HEK293T (cell line): Measurements from ENCODE around the gene MFSD12.

ENCODE experiments used
- CTCF ChIA-PET: fragments of 350-600 bp; formaldehyde crosslinking; extraction: SDS; loops from one replicate; lab custom pipeline; 2021; ENCODE audit warnings: antibody characterized with exemption, inconsistent platforms; lab: Yijun Ruan, JAX
- POLR2A ChIA-PET: fragments of 350-600 bp; formaldehyde crosslinking; extraction: SDS; loops from one replicate; lab custom pipeline; 2020; ENCODE audit warnings: antibody characterized with exemption, inconsistent platforms; lab: Yijun Ruan, JAX
- DNase-seq: peaks from one replicate; pipeline ENCODE4 v3.0.0; 2012; ENCODE audit warnings: mixed read lengths; ENCODE audit errors: extremely low spot score
- ARNT ChIP-seq: fragments of 450-650 bp; IDR thresholded peaks from 2 replicates; pipeline ENCODE4 v1.6.1; 2017; ENCODE audit warnings: mild to moderate bottlenecking
- BHLHE40 ChIP-seq: fragments of 450-650 bp; IDR thresholded peaks from 2 replicates; pipeline ENCODE4 v1.6.1; 2016; ENCODE audit warnings: mild to moderate bottlenecking, moderate library complexity, borderline replicate concordance
- CTBP1 ChIP-seq: fragments of 450-650 bp; IDR thresholded peaks from 2 replicates; pipeline ENCODE4 v1.6.1; 2016; ENCODE audit warnings: borderline replicate concordance
- ELF4 ChIP-seq: fragments of 450-650 bp; IDR thresholded peaks from 2 replicates; pipeline ENCODE4 v1.6.1; 2017; ENCODE audit warnings: antibody characterized with exemption
- FOXA1 ChIP-seq: fragments of 450-650 bp; IDR thresholded peaks from 2 replicates; pipeline ENCODE4 v1.6.1; 2016; ENCODE audit warnings: mild to moderate bottlenecking
- FOXK2 ChIP-seq: fragments of 450-650 bp; IDR thresholded peaks from 2 replicates; pipeline ENCODE4 v1.6.1; 2016; ENCODE audit warnings: mild to moderate bottlenecking
- FOXM1 ChIP-seq: fragments of 450-650 bp; IDR thresholded peaks from 2 replicates; pipeline ENCODE4 v1.6.1; 2017; ENCODE audit warnings: mild to moderate bottlenecking, borderline replicate concordance
- HDGF ChIP-seq: fragments of 450-650 bp; IDR thresholded peaks from 2 replicates; pipeline ENCODE4 v1.6.1; 2017; ENCODE audit warnings: antibody characterized with exemption, borderline replicate concordance
- L3MBTL2 ChIP-seq: fragments of 450-650 bp; conservative IDR thresholded peaks from 2 replicates; pipeline ENCODE4 v1.6.1; 2016; ENCODE audit warnings: mild to moderate bottlenecking
- LEF1 ChIP-seq: fragments of 450-650 bp; IDR thresholded peaks from 2 replicates; pipeline ENCODE4 v1.6.1; 2017; ENCODE audit warnings: mild to moderate bottlenecking, borderline replicate concordance
- NFRKB ChIP-seq: fragments of 450-650 bp; IDR thresholded peaks from 2 replicates; pipeline ENCODE4 v1.6.1; 2016; ENCODE audit warnings: mild to moderate bottlenecking, moderate library complexity
- SP1 ChIP-seq: fragments of 450-650 bp; IDR thresholded peaks from 2 replicates; pipeline ENCODE4 v1.6.1; 2017
- SUZ12 ChIP-seq: fragments of 450-650 bp; IDR thresholded peaks from 2 replicates; pipeline ENCODE4 v1.6.1; 2016; ENCODE audit warnings: mild to moderate bottlenecking
- TARDBP ChIP-seq: fragments of 450-650 bp; IDR thresholded peaks from 2 replicates; pipeline ENCODE4 v1.6.1; 2016
- ZNF384 ChIP-seq: fragments of 450-650 bp; IDR thresholded peaks from 2 replicates; pipeline ENCODE4 v1.6.1; 2016
- TF ChIP-seq, protein P1 (sequence below): fragments of 450-650 bp; IDR thresholded peaks from 2 replicates; pipeline ENCODE4 v1.6.1; 2016

MFSD12 gene

DNA sequence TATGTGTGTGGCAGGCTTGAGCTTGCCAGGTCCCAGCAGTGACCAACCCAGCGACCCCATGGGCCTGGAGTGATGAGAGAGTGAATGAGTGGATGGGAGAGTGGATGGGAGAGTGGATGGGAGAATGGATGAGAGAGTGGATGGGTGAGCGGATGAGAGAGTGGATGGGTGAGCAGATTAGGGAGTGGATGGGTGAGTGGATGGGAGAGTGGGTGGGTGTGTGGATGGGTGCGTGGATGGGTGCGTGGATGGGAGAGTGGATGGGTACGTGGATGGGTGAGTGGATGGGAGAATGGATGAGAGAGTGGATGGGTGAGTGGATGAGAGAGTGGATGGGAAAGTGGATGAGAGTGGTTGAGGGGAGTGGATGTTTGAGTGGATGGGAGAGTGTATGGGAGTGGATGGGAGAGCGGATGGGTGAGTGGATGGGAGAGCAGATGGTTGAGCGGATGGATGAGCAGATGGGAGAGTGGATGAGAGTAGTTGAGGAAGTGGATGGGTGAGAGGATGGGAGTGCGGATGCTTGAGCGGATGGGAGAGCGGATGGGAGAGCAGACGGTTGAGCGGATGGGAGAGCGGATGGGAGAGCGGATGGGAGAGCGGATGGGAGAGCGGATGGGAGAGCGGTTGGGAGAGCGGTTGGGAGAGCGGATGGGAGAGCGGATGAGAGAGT is 28.7 kb downstream of the MFSD12 start:
- CTCF ChIA-PET = no interaction called here
- no peak for TF ChIP-seq LEF1
- TF ChIP-seq SUZ12 = no peak
- TF ChIP-seq BHLHE40 = no peak
- no peak for TF ChIP-seq NFRKB
- TF ChIP-seq ARNT = no peak
- TF ChIP-seq ELF4 = no peak
- POLR2A ChIA-PET = no interaction called here
- no peak for DNase-seq

DNA sequence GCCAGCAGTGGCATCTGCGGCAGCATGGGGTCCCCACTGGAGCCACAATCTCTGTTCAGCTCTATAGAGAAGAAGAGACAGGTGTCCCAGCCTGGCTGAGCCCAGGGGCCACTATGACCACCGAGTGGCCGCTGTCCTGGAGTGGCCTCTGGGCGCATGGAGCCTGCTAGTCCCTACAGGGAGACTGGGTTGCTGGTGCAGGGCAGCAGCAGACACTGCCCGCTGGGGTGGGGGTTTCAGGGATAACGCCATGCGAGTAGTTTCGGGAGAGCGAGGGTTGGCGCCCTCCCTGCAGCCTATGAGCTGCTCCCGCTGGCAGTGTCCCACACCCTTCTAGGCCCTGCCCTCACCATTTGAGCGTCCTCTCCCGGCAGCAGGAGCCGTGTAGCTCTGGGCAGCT is 29.3 kb downstream of the MFSD12 start:
- CTCF ChIA-PET = no interaction called here
- TF ChIP-seq SP1 = no peak
- no peak for TF ChIP-seq FOXM1
- POLR2A ChIA-PET = no interaction called here
- no peak for DNase-seq

DNA sequence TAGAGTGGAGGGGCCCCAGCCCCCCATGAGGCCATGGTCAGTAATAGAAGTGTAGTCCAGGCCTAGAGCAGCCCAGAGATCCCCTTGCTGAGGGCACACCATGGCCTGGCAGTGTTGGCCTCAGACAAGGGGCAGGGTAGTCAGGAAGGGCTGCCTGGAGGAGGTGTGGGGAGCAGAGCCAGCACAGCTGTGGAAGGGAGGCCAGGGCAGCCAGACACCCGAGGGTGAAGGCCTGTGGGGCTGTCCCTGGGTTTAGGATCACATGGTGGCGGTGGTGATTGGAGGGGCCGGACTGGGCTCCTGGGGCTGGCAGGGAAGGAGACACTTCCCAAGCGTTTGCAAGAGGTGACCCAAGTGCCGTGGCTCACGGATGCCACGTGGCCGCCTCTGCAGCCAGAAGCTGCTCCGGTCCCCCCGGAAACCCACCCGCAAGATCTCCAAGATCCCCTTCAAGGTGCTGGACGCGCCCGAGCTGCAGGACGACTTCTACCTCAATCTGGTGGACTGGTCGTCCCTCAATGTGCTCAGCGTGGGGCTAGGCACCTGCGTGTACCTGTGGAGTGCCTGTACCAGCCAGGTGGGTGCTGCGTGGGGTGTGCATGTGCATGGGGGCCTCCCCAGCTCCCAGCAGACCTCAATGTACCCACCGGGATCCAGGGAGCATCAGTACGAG is 30.0 kb downstream of the MFSD12 start:
- ChIA-PET POLR2A (no interaction called here), CTCF (no interaction called here)
- TF ChIP-seq FOXM1 (no peak), L3MBTL2 (no peak), ELF4 (no peak), SUZ12 (no peak), ARNT (no peak), FOXK2 (no peak), HDGF (no peak), TARDBP (no peak), ZNF384 (no peak), LEF1 (no peak), NFRKB (no peak), CTBP1 (no peak), SP1 (no peak), BHLHE40 (no peak), FOXA1 (no peak)
- TF ChIP-seq, protein P1, sequence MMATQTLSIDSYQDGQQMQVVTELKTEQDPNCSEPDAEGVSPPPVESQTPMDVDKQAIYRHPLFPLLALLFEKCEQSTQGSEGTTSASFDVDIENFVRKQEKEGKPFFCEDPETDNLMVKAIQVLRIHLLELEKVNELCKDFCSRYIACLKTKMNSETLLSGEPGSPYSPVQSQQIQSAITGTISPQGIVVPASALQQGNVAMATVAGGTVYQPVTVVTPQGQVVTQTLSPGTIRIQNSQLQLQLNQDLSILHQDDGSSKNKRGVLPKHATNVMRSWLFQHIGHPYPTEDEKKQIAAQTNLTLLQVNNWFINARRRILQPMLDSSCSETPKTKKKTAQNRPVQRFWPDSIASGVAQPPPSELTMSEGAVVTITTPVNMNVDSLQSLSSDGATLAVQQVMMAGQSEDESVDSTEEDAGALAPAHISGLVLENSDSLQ = no peak
- DNase-seq = no peak

DNA sequence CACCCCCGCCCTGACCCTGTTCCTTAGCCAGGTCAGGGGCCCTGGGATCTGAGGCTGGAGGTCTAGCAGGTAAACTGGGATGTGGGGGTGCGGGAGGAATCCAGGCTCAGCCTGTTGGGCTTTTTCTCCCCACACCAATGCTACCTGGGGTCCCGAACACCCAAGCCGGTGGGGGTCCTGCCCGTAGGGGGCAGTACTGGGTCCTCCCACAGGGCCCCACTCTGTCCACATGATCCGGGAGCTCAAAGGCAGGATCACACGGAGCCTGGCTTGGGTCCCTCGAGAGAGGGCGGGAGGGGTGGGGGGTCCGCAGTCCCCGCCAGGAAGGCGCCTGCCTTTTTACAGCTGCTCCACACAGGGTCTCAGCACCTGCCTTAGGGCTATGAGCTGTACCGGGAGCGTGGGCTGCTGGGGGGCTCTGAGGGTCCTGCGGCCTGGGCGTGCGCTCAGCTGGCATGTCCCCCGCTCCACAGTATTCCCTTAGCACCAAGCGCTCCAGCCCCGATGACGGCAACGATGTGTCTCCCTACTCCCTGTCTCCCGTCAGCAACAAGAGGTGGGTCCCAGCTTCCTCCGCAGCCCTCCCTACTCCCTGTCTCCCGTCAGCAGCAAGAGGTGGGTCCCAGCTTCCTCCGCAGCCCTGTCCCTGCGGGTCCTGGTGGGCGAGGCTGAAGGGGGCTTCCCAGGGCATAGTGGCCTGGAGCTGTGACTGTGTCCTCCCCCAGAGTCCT is 30.7 kb downstream of the MFSD12 start:
- ChIA-PET CTCF (no interaction called here), POLR2A (no interaction called here)

DNA sequence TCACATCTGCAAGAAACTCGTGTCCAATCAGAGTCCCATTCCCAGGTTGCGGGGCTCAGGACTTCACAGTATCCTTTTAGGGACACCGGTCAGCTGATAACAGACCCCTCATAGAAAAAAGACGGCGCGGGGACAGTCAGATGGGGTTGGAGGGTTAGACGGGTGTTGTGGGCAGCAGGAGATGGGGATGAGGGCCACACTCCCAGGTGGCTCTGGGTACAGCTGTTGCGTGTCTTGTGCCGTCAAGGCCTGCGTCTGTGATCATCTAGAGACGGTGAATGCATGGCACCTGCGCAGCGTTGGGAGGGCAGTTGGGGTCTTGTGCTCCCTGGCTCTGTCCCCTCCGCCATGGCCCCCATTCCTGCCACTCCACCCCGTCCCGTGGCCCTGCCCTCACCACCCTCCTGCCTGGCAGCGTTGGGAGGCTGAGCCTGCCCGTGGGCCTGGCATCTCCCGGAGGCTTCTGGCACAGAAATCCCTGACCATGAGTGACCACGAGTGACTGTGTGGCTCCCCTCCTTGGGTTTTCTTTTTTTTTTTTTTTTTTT is 32.4 kb downstream of the MFSD12 start:
- POLR2A ChIA-PET = no interaction called here
- TF ChIP-seq, protein P1 = no peak
- TF ChIP-seq ELF4 = no peak
- no peak for TF ChIP-seq FOXM1
- TF ChIP-seq ZNF384 = no peak
- no peak for TF ChIP-seq CTBP1
- no peak for TF ChIP-seq HDGF
- TF ChIP-seq FOXK2 = no peak
- no peak for TF ChIP-seq LEF1
- no peak for TF ChIP-seq L3MBTL2
- no peak for TF ChIP-seq FOXA1
- TF ChIP-seq SUZ12 = no peak
- no peak for TF ChIP-seq TARDBP
- TF ChIP-seq NFRKB = no peak
- TF ChIP-seq ARNT = no peak
- no peak for TF ChIP-seq BHLHE40
- no peak for TF ChIP-seq SP1
- DNase-seq = no peak
- CTCF ChIA-PET = no interaction called here

More for the DNA sequence above, 30.7 kb downstream of the MFSD12 start:
- TF ChIP-seq ELF4 (no peak), FOXK2 (no peak), LEF1 (no peak), ARNT (no peak), L3MBTL2 (no peak), SP1 (no peak), CTBP1 (no peak), BHLHE40 (no peak), NFRKB (no peak), TARDBP (no peak), FOXA1 (no peak), FOXM1 (no peak), HDGF (no peak)
- TF ChIP-seq, protein P1 = no peak
- no peak for DNase-seq
